Measurements from ENCODE around the gene ATRX.

- TF ChIP-seq TCF12 (IDR thresholded peaks at IDR 0.05; ENCODE audit: low read depth, low read length): no peak
- TF ChIP-seq YBX1 (IDR thresholded peaks at IDR 0.05): no peak
- TF ChIP-seq SKIL (IDR thresholded peaks at IDR 0.05; ENCODE audit: low read depth, poor library complexity, severe bottlenecking): no peak
- TF ChIP-seq CTCF (IDR thresholded peaks at IDR 0.05 in 2 of 3, conservative IDR thresholded peaks at IDR 0.05 in 1 of 3; ENCODE audit: control insufficient read depth in 2 of 3, extremely low read depth in 1 of 3, insufficient read depth in 1 of 3, low read depth in 3 of 3, low read length in 3 of 3): no peak
- no peak for TF ChIP-seq SIN3A (IDR thresholded peaks at IDR 0.05; ENCODE audit: low read depth, low read length)
- TF ChIP-seq MAX (IDR thresholded peaks at IDR 0.05; ENCODE audit: low read depth, low read length): no peak
- no peak for TF ChIP-seq BACH1 (IDR thresholded peaks at IDR 0.05; ENCODE audit: borderline replicate concordance)
- TF ChIP-seq NFIC (IDR thresholded peaks at IDR 0.05; ENCODE audit: low read depth, low read length): no peak
- no peak for TF ChIP-seq EZH2 (IDR thresholded peaks at IDR 0.05; ENCODE audit: borderline replicate concordance, control insufficient read depth, low read depth, low read length)
- no peak for TF ChIP-seq EGR1 (IDR thresholded peaks at IDR 0.05; ENCODE audit: borderline replicate concordance in 1 of 2, low read depth in 2 of 2, low read length in 2 of 2)
These were observed 36.3 kb downstream of the ATRX start for GRCh38 chrX:77749695-77750094.
